Fibroblast of pulmonary artery (primary cell): ENCODE data around the gene TTYH3.

Experiments used
- DNase-seq: peaks from one replicate; pipeline ENCODE4 v3.0.0-alpha.2; 2010; ENCODE audit warnings: low read depth
- H3K4me3 ChIP-seq: replicated peaks from 2 replicates; pipeline ENCODE4 v1.5.1; 2011; ENCODE audit warnings: low read depth, mild to moderate bottlenecking, control low read depth, low read length, moderate library complexity
- CTCF ChIP-seq: IDR thresholded peaks from 2 replicates; pipeline ENCODE4 v1.5.1; 2011; ENCODE audit warnings: mild to moderate bottlenecking, control low read depth, low read length, inconsistent platforms; ENCODE audit errors: missing control alignments

The TTYH3 gene

GRCh38 chr7:2708041-2708440 is 76.3 kb downstream of the TTYH3 start:
- TF ChIP-seq CTCF = no peak
- DNase-seq = no peak
- no peak overlapping the region for H3K4me3 ChIP-seq

- no peak for TF ChIP-seq CTCF
- H3K4me3 ChIP-seq = no peak overlapping the region
- DNase-seq = no peak
Measured at GRCh38 chr7:2708547-2709310, 76.9 kb downstream of the TTYH3 start.

- H3K4me3 ChIP-seq = no peak overlapping the region
- DNase-seq = peak; percentile 55
- TF ChIP-seq CTCF = peak; percentile 78
Measured at GRCh38 chr7:2709553-2710285, 77.9 kb downstream of the TTYH3 start.

- no peak for TF ChIP-seq CTCF
- DNase-seq = no peak
- H3K4me3 ChIP-seq = no peak overlapping the region
Measured at GRCh38 chr7:2710286-2710655, 78.5 kb downstream of the TTYH3 start.

GRCh38 chr7:2710901-2711551 is 79.2 kb downstream of the TTYH3 start:
- no peak for DNase-seq
- no peak overlapping the region for H3K4me3 ChIP-seq
- no peak for TF ChIP-seq CTCF

- H3K4me3 ChIP-seq = no peak overlapping the region
- DNase-seq = no peak
- TF ChIP-seq CTCF = no peak
Measured at GRCh38 chr7:2711895-2712675, 80.3 kb downstream of the TTYH3 start.
